Measurements from ENCODE around the gene C2orf49.

C2orf49 gene

GRCh38 chr2:105383432-105384166, 46.3 kb downstream of the C2orf49 start:
- no peak for DNase-seq (ENCODE audit: low spot score)

- DNase-seq (ENCODE audit: low spot score), result no peak
Observed at GRCh38 chr2:105384216-105384615, 46.9 kb downstream of the C2orf49 start.

- no peak for DNase-seq (ENCODE audit: low spot score)
Observed at GRCh38 chr2:105384861-105385260, 47.5 kb downstream of the C2orf49 start.

GRCh38 chr2:105385731-105386540, 48.6 kb downstream of the C2orf49 start:
- no peak for DNase-seq (ENCODE audit: low spot score)

- no peak for DNase-seq (ENCODE audit: low spot score)
Observed at GRCh38 chr2:105387225-105387624, 49.9 kb downstream of the C2orf49 start.

GRCh38 chr2:105388971-105389381, 51.6 kb downstream of the C2orf49 start:
- no peak for DNase-seq (ENCODE audit: low spot score)

GRCh38 chr2:105390454-105390853, 53.1 kb downstream of the C2orf49 start:
- no peak for DNase-seq (ENCODE audit: low spot score)

- no peak for DNase-seq (ENCODE audit: low spot score)
Observed at GRCh38 chr2:105391058-105391627, 53.8 kb downstream of the C2orf49 start.

- no peak for DNase-seq (ENCODE audit: low spot score)
Observed at GRCh38 chr2:105391763-105392662, 54.7 kb downstream of the C2orf49 start.

- DNase-seq (ENCODE audit: low spot score), result no peak
Observed at GRCh38 chr2:105393373-105394055, 56.2 kb downstream of the C2orf49 start.

GRCh38 chr2:105394951-105395611, 57.7 kb downstream of the C2orf49 start:
- DNase-seq (ENCODE audit: low spot score), result no peak

GRCh38 chr2:105395691-105396090, 58.4 kb downstream of the C2orf49 start:
- no peak for DNase-seq (ENCODE audit: low spot score)

GRCh38 chr2:105396254-105397024, 59.1 kb downstream of the C2orf49 start:
- DNase-seq (ENCODE audit: low spot score), result no peak

GRCh38 chr2:105397025-105397722, 59.8 kb downstream of the C2orf49 start:
- no peak for DNase-seq (ENCODE audit: low spot score)

- DNase-seq (ENCODE audit: low spot score), result no peak
Observed at GRCh38 chr2:105397953-105398335, 60.6 kb downstream of the C2orf49 start.

GRCh38 chr2:105398336-105399206, 61.2 kb downstream of the C2orf49 start, which contains the start of gene FHL2:
Gene FHL2, minus strand, starts transcription at chr2:105399051. Its CDS starts 12,535 bp downstream, at chr2:105386516.
- peak; percentile 85 for DNase-seq (ENCODE audit: low spot score)

All from HuH-7 (cell line).